M059J (cell line): ENCODE measurements around the gene SSBP3. TPM values are rescaled to one million over a fixed set of nuclear protein-coding genes. Genes with fewer than 3 reads are reported as not detected.
"Not testable (repeated sequence)": the region's sequence is repeated elsewhere in the genome, so short reads cannot be mapped to it uniquely, and the experiment has no call there.

ENCODE experiments used
- DNase-seq: peaks from one replicate; pipeline ENCODE4 v3.0.0-alpha.2; 2012; ENCODE audit warnings: low read depth
- total RNA-seq: library from RNA; depleted of rRNA; stranded (reverse); fragments of >200 nt; shearing (Covaris generic); gene quantifications from 2 replicates; pipeline ENCODE4 v1.2.3, GENCODE V29; 2014

The SSBP3 gene
- total RNA-seq, 1 experiment from 2014 or later, result 18.8 TPM

GRCh38 chr1:54244655-54245054 lies 161.5 kb downstream of the SSBP3 start:
- no peak for DNase-seq

GRCh38 chr1:54243022-54243421 lies 163.2 kb downstream of the SSBP3 start:
- DNase-seq, result no peak

GRCh38 chr1:54241364-54241763 lies 164.8 kb downstream of the SSBP3 start:
- DNase-seq, result no peak

GRCh38 chr1:54240741-54241335 lies 165.4 kb downstream of the SSBP3 start:
- no peak for DNase-seq

GRCh38 chr1:54239631-54240031 lies 166.6 kb downstream of the SSBP3 start:
- DNase-seq, result no peak

GRCh38 chr1:54239035-54239383 lies 167.2 kb downstream of the SSBP3 start:
- DNase-seq, result no peak

- no peak for DNase-seq
Observed at GRCh38 chr1:54238353-54239034, 167.7 kb downstream of the SSBP3 start.

- DNase-seq, result no peak
Observed at GRCh38 chr1:54237586-54237985, 168.6 kb downstream of the SSBP3 start.

- DNase-seq, result no peak
Observed at GRCh38 chr1:54234284-54234683, 171.9 kb downstream of the SSBP3 start.

- not testable (repeated sequence) for DNase-seq
Observed at GRCh38 chr1:54233196-54233595, 173.0 kb downstream of the SSBP3 start.

- DNase-seq, result no peak
Observed at GRCh38 chr1:54230507-54231339, 175.5 kb downstream of the SSBP3 start.

GRCh38 chr1:54229281-54229891 lies 176.8 kb downstream of the SSBP3 start:
- DNase-seq, result peak; percentile 68

GRCh38 chr1:54228638-54229079 lies 177.5 kb downstream of the SSBP3 start:
- no peak for DNase-seq

- no peak for DNase-seq
Observed at GRCh38 chr1:54227891-54228310, 178.3 kb downstream of the SSBP3 start.

GRCh38 chr1:54227091-54227602 lies 179.0 kb downstream of the SSBP3 start:
- peak; percentile 87 for DNase-seq

GRCh38 chr1:54225986-54226559 lies 180.1 kb downstream of the SSBP3 start:
- no peak for DNase-seq

GRCh38 chr1:54225378-54225777 lies 180.8 kb downstream of the SSBP3 start:
- DNase-seq, result no peak

GRCh38 chr1:54224233-54224632 lies 182.0 kb downstream of the SSBP3 start:
- no peak for DNase-seq

GRCh38 chr1:54223441-54224202 lies 182.6 kb downstream of the SSBP3 start:
- DNase-seq, result no peak

- DNase-seq, result no peak
Observed at GRCh38 chr1:54222711-54223110, 183.5 kb downstream of the SSBP3 start.
